Activated T-helper 17 cell treated with anti-CD3 and anti-CD28 coated beads, Interleukin-2, amount 50 U/mL, for 72 hours (primary cell): Measurements from ENCODE around the gene SMU1. TPM values are rescaled to one million over a fixed set of nuclear protein-coding genes. Genes with fewer than 3 reads are reported as not detected.

Experiments used
- total RNA-seq, 2 donors: library from RNA; stranded (reverse); gene quantifications; one replicate each; pipeline ENCODE4 v1.2.3, GENCODE V29; 2022

The SMU1 gene
- total RNA-seq, 2 donors from 2014 or later, result 24.2 to 30.9 TPM

Other genes with a start within 250 kb of the SMU1 start
- 10 to 100 TPM; 38.8 to 50.4 TPM for gene APTX, start 75.0 kb downstream of the SMU1 start, total RNA-seq
- gene DNAJA1, start 51.4 kb downstream of the SMU1 start, total RNA-seq, result 100 to 1,000 TPM; 132 to 220 TPM
- gene B4GALT1, start 90.7 kb upstream of the SMU1 start, total RNA-seq, result 10 to 100 TPM; 45.4 to 57.9 TPM
- not detected for gene SPINK4, start 163.5 kb upstream of the SMU1 start, total RNA-seq
- 10 to 100 TPM; 41.2 to 95.2 TPM for gene BAG1, start 188.0 kb upstream of the SMU1 start, total RNA-seq
- gene CHMP5, start 188.4 kb upstream of the SMU1 start, total RNA-seq, result 10 to 100 TPM; 54.7 to 70.0 TPM
- gene NFX1, start 213.8 kb upstream of the SMU1 start, total RNA-seq, result 10 to 100 TPM; 32.0 to 56.5 TPM